Measurements from ENCODE around the gene TECPR2.
"Not testable (repeated sequence)": the region's sequence is repeated elsewhere in the genome, so short reads cannot be mapped to it uniquely, and the experiment has no call there.

TECPR2 gene

DNA sequence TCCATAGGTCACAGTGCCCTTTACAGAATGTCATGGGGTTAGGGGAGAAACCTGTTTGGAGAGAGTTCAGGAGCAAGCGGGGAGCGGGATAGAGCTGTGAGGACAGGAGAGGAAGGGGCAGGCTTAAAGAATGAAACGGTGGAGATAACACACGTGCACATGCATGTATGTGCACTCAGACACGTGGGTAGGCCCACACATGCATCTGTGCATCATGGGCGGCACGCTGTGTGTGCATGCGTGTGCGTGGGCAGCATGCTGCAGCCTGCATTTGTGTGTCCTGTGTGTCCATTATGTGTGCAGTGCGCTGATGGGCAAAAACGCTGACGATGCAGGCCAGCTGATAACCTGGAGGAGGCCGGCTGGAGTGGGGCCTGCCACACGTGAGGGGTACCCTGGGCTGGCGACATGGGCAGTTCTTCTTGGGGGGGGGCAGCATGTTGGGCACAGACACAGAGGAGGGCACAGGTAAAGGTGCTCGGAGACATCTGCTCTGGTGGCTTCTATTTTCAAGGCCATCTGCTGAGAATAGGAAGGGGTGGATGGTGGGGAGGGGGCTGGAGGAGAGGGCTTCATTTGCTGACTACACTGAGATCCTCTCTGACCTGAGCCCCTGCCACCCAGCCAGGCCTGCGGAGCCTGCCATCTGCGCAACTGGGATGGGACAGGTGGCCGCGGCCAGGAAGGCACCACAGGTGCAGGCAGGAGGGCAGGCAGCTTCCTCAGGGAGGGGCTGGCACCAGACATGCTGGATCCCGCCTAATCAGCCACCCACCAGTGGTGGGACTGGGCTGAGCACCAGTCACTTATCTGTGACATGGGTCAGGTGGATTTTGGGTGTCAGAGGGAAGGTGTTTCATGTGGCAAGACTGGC lies 151.4 kb downstream of the TECPR2 start:
- DNase-seq = no peak

DNA sequence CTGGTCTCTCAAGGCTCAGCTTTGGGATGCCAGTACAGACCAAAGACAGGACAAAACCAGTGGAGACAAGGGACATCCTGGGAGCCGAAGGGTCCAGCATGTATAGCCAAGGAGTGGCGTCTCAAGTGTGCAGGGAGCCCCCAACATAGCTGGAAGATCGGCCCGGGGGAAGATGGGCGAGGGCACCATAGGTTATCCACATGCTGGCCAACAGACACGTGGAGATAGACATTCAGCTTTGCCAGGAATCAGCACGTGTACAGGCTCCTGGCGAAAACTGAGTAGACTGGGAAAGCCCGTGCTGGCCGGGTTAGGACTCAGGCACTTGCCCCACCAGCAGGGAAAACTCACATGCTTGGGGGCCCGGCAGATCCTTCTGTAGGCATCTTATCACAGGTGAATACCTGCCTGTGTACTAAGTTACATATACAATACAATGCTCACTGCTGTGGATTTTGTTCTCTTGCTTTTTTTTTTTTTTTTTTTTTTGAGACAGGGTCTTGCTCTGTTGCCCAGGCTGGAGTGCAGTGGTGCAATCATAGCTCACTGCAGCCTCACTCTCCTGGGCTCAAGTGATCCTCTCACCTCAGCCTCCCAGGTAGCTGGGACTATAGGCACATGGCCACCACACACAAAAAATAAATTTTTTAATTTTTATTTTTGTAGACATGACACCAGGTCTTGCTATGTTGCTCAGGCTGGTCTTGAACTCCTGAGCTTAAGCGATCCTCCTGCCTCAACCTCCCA lies 152.4 kb downstream of the TECPR2 start:
- no peak for DNase-seq

DNA sequence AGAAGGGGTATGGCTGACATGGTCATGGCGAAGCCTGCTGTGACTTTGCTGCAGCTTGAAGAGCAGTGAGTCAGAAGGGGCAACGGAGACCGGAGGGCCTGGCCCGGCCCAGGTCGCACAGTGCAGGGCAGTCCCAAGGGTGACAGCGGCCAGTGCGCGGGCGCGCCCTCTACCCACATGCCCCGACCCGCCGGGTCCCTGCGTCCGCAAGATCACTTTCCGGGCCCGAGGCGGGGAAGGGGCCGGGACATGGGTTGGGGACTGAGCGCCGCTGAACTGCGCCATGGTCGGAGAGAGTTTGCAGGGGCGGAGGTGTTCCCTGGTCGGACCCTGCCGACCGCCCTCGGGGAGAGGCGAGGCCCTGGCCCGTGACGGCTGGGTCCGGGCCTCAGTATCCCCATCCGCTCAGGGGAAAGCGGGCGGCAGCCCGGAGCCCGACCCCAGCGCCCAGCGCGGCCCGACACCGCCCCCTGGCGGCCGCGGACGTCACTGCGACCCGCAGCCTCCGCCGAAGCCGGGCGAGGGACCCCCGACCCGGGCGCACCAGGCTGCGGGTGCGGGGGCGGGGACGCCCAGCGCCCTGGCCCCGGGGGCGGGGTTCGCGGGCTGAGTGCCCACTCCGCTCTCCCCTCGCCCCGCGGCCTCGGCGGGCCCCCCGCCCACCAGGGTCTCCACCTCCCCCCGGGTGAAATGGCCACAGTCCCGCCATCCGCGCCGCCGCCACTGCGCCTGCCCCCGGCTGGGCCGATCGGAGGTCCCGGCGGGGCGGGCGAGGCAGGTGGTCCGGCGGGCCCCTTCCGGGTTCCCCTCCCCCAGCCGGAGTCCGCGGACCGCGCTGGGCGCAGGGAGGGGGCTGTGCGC lies 154.0 kb downstream of the TECPR2 start:
- peak; percentile 52 for DNase-seq

DNA sequence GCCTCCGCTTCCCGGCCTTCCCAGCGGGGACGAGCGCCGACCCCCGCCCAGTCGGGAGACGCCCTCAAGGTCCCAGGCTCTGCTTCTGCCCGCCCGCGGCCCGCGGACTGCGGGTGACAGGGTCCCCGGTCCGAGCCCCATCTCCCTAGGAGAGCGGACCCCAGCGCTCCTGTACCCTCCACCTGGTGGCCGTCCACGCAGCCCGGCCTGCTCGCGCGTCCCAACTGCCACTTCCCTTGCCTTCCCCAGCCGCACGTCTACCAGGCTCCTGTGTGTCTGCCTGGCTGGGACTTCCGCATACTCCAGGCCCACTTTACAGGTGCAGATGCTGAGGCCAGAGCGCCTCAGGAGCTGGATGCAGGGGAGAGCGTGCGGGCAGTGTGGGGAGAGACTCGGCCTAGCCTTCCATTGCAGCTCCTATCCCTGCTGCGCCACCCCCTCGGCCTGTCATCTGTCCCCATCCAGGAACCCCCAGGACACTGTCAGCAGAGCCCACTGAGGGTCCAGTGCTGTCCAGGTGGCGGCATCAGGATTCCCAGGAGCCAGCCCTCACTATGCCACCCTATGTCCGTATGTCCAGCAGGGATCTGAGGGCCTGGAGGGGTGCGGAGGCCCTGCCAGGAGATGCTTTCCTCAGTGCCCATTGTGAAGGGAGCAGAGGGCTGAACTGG lies 154.8 kb downstream of the TECPR2 start:
- no peak for DNase-seq

DNA sequence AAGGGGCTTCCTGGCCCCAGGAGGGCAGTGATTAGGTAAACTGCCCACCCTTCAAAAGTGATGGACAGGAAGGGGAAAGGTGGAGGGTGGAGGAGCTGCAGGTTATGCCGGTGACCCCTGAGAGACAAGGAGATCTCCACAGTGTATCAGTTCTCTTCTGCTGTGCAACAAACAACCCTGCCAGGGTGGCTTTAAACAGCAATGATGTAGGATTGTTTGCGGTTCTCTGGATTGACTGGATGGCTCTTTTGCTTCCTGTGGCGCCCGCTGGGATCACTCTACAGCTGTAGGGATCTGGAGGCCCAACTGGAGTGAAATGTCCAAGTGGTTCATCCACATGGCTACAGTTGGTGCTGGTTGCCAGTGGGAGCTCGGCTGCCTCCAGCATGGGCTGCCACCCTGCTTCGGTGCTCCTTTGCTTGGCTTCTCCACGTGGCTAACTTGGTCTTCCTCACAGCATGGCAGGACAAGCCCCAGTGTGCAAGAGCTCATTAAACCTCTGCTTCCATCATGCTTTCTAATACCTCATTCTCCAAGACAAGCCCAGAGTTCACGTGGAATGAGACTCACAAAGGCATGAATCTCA lies 155.4 kb downstream of the TECPR2 start:
- DNase-seq = no peak

DNA sequence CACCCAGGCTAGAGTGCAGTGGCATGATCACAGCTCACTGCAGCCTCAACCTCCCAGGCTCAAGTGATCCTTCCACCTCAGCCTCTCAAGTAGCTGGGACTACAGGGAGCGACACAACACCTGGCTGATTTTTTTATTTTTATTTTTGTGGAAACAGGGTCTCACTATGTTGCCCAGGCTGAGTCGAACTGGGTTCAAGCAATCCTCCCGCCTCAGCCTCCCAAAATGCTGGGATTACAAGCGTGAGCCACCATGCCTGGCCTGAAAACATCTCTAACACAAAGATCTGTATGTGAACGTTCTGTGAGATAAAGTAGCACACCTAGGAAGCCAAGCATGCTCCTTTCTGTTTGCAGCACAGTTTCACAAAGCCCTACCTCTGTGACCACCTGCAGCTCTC lies 157.0 kb downstream of the TECPR2 start:
- not testable (repeated sequence) for DNase-seq

DNA sequence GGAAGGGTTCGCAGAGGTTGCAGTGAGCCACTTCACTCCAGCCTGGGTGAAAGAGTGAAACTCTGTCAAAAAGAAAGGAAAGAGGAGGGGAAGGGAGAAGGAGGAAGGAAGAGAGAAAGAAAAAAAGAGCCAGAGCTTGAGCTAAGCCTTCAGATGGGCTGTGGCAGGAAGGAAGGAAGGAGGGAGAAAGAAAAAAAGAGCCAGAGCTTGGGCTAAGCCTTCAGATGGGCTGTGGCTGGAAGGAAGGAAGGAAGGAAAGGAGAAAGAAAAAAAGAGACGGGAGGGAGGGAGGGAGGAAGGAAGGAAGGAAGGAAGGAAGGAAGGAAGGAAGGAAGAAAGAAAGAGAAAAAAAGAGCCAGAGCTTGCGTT lies 160.4 kb downstream of the TECPR2 start:
- no peak for DNase-seq

DNA sequence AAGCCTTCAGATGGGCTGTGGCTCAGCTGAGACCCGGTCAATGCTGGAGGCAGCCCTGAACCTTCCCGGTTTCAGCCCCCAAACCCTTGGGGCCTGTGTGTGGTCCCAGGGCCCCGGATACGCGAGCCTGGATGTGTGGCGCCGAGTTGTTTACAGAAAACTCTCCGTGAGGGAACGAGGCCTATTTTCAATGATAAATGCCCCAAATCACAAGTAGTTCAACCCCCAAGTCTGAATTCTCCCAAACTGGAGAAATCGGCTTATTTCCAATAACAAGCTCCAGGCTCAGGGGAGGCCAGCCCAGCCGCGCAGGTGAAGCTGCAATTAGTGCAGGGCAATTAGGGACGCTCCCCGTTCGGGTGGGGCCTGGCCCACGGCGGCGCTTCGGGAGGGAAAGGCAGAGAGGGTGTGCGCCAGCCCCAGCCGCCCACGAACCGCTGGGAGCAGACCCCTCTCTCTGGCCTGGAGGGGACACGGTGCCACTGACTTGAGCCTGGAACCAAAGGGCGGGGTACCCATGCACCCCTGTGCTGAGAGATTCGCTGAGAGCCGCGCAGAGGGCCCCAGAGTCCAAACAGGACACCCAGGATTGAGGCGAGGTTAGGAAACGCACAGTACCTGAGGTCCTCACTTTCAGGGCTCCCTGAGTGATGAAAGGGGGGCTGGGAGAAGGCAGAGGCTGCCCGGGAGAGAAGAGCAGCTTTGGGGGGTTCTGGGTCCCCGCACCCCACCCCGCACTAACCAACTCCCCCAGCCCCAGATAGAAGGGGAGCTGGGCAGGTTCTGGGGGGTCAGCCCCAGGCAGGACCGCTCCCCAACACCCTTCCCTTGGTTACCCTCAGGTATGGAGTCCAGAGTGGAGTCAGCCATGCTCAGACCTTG lies 161.1 kb downstream of the TECPR2 start:
- no peak for DNase-seq

DNA sequence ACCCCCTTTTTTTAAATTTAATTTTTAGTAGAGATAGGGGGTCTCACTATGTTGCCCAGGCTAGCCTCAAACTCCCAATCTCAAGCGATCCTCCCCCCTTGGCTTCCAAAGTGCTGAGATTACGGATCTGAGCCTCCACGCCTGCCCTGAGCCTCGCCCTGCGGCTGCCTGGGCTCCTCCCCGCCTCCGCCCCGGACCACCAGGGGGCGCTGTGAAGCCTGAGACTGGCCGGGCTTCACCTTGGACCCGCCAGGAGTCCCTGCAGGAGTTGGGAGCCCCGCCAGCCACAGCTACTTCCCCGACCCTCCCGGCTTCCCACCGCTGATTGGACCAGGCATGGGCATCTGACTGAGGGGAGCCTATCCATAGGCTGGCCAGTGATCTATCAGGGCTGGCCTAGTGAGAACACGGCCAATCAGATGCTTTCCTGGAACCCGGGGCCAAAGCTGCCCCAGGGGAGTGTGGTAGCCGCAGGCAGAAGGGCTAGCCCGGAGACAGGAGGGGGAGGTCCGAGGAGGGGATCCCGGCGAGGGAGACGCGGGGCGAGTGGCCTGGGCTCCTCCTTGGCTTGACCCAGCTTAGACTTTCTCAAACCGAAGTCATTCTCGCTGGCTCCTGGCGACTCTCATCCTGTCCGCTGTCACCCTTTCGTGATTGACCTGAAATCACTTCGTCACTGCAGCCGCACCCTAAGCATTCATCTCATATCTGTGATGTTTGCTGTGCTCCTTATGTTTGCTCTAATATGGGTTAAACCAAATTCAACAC lies 161.9 kb downstream of the TECPR2 start:
- peak; percentile 82 for DNase-seq

DNA sequence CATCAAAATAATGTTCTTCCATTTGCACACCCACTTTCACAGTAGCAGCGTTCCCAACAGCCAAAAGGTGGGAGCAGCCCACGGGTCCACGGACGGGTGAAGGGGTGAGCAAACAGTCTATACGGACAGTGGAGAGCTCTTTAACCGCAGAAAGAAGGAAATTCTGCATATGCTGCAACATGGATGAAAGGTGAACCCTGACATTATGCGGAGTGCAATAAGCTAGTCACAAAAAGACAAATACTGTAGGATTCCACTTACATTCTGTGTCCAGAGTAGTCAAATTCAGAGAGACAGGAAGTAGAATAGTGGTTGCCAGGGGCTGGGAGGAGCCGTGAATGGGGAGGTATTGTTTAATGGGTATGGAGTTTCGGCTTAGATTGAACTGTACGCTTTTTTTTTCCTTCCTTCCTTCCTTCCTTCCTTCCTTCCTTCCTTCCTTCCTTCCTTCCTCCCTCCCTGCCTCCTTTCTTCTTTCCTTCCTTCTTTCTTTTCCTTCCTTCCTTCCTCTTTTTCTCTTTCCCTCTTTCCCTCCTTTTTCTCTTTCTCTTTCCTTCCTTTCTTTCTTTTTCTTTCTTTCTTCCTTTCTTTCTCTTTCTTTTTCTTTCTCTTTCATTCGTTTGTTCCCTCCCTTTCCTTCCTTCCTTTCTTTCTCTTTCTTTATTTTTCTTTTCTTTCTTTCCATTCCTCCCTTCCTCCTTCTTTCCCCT lies 162.6 kb downstream of the TECPR2 start:
- DNase-seq = no peak

DNA sequence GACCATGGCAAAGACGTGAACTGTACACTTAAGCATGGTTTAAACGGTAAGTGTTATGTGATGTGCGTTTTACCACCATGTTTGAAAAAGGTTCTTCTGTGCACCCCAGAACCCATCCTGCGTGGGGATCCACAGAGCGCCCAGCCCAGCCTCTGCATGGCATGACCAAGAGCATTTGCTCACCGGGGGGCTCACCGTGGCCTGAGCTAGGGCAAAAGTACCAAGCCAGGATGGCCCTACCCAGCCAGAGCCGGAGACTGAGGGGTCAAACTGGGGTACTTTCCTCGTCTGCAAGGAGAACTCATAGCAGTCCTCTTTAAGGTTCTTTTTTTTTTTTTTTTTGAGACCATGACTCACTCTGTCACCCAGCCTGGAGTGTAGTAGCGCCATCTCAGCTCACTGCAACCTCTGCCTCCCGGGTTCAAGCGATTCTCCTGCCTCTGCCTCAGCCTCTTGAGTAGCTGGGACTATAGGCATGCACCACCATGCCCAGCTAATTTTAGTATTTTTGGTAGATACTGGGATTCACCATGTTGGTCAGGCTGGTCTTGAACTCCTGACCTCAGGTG lies 163.3 kb downstream of the TECPR2 start:
- DNase-seq = no peak

DNA sequence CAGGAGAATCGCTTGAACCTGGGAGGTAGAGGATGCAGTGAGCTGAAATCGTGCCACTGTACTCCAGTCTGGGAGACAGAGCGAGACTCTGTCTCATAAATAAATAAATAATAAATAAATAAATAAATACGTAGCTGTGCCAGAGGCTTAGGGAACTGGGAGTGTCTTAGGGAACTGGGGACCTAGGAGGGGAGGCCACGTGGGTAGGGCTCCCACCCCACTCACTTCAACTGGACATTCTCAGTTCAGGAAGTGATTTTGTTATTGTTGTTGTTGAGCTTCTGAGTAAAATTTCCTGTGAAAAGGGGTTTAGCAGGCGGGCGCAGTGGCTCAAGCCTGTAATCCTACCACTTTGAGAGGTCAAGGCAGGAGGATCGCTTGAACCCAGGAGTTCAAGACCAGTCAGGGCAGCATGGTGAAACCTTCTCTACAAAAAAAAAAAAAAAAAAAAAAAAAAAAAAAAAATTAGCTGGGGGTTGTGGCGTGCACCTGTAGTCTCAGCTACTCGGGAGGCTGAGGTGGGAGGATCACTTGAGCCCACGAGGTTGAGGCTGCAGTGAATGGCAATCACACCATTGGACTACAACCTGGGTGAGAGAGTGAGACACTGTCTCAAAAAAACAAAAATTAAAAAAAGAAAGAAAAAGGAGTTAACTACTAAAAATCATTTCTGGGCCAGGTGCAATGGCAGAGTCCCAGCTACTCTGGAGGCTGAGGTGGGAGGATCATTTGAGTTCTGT lies 165.9 kb downstream of the TECPR2 start:
- DNase-seq = no peak

DNA sequence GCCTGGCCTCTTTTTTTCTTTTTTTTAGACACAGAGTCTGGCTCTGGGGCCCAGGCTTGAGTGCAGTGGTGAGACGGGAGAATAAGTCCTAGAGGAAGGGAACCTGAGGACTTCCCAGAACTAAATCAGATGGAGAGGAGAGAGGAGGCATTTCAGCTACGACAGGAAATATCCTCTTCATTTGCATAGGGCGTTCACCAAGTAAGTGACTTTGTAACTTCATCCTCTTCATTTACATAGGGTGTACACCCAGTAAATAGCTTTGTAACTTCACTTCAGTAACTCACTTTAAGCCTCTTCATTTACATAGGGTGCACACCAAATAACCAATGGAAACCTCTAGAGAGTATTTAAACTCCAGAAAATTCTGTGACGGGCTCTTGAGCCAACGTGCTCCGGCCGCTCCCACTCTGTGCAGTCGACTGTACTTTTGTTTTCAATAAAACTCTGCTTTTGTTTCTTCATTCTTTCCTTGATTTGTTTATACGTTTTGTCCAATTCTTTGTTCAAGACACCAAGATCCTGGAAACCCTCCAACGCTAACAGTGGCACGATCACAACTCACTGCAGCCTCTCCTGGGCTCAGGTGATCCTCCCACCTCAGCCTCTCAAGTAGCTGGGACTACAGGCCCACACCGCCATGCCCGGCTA lies 168.2 kb downstream of the TECPR2 start:
- DNase-seq = no peak

DNA sequence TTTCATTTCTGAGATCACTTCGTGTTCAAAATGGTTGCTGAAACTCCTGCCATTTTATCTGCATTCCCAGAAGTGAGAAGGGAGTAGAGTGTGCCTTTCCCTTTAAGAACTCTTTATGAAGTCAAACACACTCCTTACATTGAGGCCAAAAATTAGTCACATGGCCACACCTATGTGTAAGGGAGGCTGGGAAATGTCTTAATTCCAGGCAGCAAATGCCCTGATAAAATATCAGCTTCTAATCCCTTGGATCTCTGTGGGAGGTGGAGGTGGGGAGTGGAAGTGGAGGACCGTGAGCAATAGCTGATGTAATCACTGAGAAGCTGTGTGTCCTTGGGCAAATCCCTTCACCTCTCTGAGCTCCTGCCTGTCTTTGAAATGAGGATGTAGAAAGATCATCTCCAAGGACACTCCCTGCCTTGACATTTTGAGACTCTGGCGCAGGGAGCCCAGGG lies 169.5 kb downstream of the TECPR2 start:
- DNase-seq = no peak

DNA sequence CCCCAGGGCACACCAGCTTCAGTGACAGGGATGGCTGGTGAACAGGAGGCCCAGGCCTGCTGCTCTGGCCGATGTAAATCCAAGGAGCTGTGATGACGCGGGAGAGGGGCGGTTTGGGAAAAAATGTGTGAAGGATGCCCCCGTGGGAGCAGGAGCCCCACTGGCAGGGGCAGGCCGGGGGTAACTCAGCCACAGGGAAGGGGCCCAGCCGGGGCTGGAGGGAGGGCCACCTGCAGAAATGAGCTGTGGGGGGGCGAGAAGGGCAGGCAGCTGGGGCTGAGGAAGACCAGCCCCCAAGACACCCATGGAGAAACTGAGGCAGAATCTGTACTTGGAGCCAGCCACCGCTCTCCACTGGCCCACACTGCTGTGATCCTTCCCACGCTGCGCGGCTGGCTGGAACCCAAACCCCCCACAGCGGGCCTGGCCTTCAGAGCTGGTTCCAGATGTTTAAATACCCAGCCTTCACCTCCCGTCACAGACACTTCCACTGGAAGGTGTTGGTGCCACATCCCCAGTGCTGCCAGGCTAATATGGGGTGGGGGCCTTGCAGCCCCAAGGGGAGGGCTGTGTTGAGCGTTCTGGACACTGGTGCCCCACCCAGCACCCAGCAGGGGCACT lies 175.3 kb downstream of the TECPR2 start:
- DNase-seq = no peak

DNA sequence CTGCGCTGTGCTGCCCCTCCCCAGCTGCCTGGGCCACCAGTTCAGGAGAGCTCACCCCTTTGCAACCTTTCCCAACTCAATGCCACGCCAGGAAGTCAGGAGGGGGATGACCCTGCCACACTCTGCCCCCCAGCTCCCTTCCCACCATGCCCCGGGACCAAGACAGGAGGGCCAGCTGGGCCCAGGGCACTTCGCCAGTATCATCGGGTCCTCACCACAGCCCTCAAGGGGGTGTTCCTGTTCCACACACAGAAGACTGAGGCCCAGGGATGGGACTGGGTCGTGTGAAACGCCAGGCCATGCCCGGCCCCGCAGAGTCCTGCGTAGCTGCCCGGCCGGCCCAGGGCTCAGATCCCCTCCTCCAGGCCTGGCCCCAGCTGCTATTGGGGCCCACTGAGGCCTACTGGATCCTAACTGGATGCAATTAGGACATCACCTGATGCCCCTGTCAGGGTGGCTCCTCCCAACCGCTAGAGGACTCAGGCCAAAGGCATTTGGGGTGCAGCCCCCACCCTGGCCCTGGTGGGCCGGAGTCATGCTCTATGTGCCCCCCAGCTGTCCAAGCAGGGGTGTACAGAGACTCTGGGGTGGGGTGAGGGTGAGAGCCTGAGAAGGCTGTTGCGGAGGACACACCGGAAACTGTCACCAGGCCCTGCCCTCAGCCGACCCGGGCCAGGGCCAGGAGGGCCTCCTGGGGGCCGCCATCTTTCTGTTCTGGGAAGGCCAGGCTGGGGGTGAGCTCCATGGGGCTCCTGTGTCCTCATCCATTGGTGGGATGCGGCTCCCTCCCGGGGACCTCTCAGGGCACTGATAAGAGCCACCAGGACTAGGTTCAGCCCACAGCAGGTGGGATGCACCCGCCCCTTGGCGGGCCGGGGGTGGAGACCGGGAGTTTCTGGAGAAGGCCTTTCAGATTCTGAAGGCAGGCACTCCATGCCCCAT lies 176.1 kb downstream of the TECPR2 start:
- no peak for DNase-seq
